Kidney (tissue), 14 donors: Measurements from ENCODE around the gene SIRPD. TPM values are rescaled to one million over a fixed set of nuclear protein-coding genes. Genes with fewer than 3 reads are reported as not detected.

Source experiments
- DNase-seq, 5 donors: peaks; one replicate each; pipeline ENCODE4 v3.0.0-alpha.2; 2013 to 2020
- FAIRE-seq: peaks from 2 replicates; lab custom pipeline; 2012; peaks lifted over from hg19 to GRCh38; lab: Jason Lieb, UNC
- H3K27ac ChIP-seq, 2 donors: one replicate each; pipeline ENCODE4 v1.7.0; 2013; ENCODE audit warnings: low read depth in 2 of 2, low read length in 2 of 2, inconsistent platforms in 1 of 2
- H3K27me3 ChIP-seq: one replicate; pipeline ENCODE4 v1.7.1; 2013; ENCODE audit warnings: low read length, inconsistent platforms; ENCODE audit not compliant: control insufficient read depth, insufficient read depth
- H3K36me3 ChIP-seq, 3 donors: one replicate each; pipeline versions ENCODE4 v1.7.0 to v1.7.1; 2013; ENCODE audit warnings: low read length in 3 of 3, control low read depth in 1 of 3, inconsistent platforms in 1 of 3; ENCODE audit not compliant: insufficient read depth in 3 of 3, control insufficient read depth in 2 of 3
- H3K4me1 ChIP-seq, 3 donors: one replicate each; pipeline versions ENCODE4 v1.7.0 to v1.7.1; 2013; ENCODE audit warnings: low read length in 3 of 3, inconsistent platforms in 1 of 3, low read depth in 1 of 3; ENCODE audit not compliant: control insufficient read depth in 2 of 3, insufficient read depth in 2 of 3
- H3K4me3 ChIP-seq, 3 donors: one replicate each; pipeline versions ENCODE4 v1.7.0 to v1.8.1; 2013; ENCODE audit warnings: low read length in 3 of 3, control low read depth in 1 of 3, inconsistent platforms in 1 of 3
- H3K9ac ChIP-seq, 3 donors: one replicate each; pipeline versions ENCODE4 v1.7.0 to v1.7.1; 2013; ENCODE audit warnings: low read length in 3 of 3, control low read depth in 1 of 3, inconsistent platforms in 1 of 3
- H3K9me3 ChIP-seq, 3 donors: one replicate each; pipeline versions ENCODE4 v1.7.0 to v1.7.1; 2013; ENCODE audit warnings: low read length in 3 of 3, control low read depth in 1 of 3, inconsistent platforms in 1 of 3; ENCODE audit not compliant: control insufficient read depth in 2 of 3, insufficient read depth in 1 of 3
- intact Hi-C: fragments of 100-400 bp; cut with DNase I; formaldehyde crosslinking; loops from one replicate; pipeline ENCODE4 v1.11.1; 2022
- polyA plus RNA-seq: library from polyadenylated mRNA; stranded (reverse); fragments of 350-450 nt; fragmentation: Illumina TruSeq; extraction: RNeasy Lipid Tissue Mini Kit (QIAGEN cat#74804); gene quantifications from one replicate; pipeline ENCODE4 v1.2.3, GENCODE V29; 2014; ENCODE audit warnings: low read depth, low replicate concordance; ENCODE audit not compliant: insufficient read depth
- total RNA-seq: library from RNA; stranded (reverse); fragmentation: NEBNext Ultra II Directional; extraction: Animal tissue kit (Norgen Biotek cat#: 25700); gene quantifications from one replicate; pipeline ENCODE4 v1.2.1, GENCODE V29; 2021
- TF ChIP-seq, protein P1 (sequence below): IDR thresholded peaks from 3 replicates; pipeline ENCODE4 v1.5.1; 2012; ENCODE audit warnings: mild to moderate bottlenecking, moderate library complexity, borderline replicate concordance; ENCODE audit not compliant: insufficient read depth; ENCODE audit errors: extremely low read depth
- donor health status: control.
- donor health status: control.
- donor health status: control.
- donor health status: control.
- donor health status: control.
- donor health status: DM: yes; HTN: yes; CAD: no.
- donor health status: Normal renal cell carcinoma (clear cell type).

Gene SIRPD
- total and polyA plus RNA-seq, 2 donors from 2014 or later = 0.35 TPM; not detected in 1

DNA sequence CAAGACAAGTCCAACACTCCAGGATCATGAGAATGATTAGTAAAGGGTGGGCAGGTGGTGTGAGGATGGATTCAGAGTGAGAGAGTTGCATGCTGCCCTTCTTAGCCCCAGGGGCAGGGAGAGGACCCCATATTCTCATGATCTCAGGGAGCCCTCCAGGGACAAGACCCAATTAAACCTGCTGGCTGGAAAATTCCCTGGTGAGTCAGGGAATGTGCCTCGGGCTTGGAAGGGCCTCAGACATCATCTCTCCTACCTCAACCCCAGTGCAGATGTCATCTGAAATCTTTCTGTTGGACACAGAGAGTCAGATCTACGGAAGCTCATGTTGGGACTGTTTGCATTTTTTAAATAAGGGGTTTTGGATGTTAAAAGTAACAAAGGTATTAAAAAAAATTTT lies 9.2 kb upstream of the SIRPD start:
- Histone ChIP-seq H3K9ac (no peak overlapping the region), H3K9me3 (no peaks in the 10 kb centered on the region), H3K27ac (no peak overlapping the region), H3K36me3 (no peaks in the 10 kb centered on the region), H3K27me3 (no peaks in the 10 kb centered on the region), H3K4me1 (no peaks in the 10 kb centered on the region), H3K4me3 (no peak overlapping the region)
- FAIRE-seq (no peak), DNase-seq (no peak)
- TF ChIP-seq, protein P1, sequence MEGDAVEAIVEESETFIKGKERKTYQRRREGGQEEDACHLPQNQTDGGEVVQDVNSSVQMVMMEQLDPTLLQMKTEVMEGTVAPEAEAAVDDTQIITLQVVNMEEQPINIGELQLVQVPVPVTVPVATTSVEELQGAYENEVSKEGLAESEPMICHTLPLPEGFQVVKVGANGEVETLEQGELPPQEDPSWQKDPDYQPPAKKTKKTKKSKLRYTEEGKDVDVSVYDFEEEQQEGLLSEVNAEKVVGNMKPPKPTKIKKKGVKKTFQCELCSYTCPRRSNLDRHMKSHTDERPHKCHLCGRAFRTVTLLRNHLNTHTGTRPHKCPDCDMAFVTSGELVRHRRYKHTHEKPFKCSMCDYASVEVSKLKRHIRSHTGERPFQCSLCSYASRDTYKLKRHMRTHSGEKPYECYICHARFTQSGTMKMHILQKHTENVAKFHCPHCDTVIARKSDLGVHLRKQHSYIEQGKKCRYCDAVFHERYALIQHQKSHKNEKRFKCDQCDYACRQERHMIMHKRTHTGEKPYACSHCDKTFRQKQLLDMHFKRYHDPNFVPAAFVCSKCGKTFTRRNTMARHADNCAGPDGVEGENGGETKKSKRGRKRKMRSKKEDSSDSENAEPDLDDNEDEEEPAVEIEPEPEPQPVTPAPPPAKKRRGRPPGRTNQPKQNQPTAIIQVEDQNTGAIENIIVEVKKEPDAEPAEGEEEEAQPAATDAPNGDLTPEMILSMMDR = no peak
- intact Hi-C loops = no loop called here

DNA sequence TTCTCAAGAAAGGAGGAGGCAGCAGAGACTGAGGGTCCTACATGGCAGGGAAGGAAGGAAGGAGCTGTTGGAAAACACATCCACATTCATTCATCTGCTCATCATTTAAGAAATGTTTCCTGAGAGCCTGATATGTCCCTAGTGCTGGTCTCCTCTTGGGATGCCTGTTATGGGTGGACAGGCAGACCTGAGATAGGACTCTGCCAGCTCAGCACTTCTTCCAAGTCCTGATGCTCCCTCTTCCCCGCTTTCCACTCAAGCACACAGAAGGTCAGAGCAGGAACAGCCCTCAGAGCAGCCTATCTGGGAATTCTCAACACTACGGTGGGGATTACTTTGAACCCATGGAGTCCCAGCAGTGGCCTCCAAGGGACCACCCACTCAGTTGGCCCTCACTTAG lies 8.0 kb upstream of the SIRPD start:
- TF ChIP-seq, protein P1 = no peak
- intact Hi-C loops = no loop called here
- Histone ChIP-seq H3K9ac (no peak overlapping the region), H3K27me3 (no peaks in the 10 kb centered on the region), H3K4me3 (no peak overlapping the region), H3K4me1 (no peaks in the 10 kb centered on the region), H3K9me3 (no peaks in the 10 kb centered on the region), H3K27ac (no peak overlapping the region), H3K36me3 (no peaks in the 10 kb centered on the region)
- DNase-seq = no peak
- no peak for FAIRE-seq

DNA sequence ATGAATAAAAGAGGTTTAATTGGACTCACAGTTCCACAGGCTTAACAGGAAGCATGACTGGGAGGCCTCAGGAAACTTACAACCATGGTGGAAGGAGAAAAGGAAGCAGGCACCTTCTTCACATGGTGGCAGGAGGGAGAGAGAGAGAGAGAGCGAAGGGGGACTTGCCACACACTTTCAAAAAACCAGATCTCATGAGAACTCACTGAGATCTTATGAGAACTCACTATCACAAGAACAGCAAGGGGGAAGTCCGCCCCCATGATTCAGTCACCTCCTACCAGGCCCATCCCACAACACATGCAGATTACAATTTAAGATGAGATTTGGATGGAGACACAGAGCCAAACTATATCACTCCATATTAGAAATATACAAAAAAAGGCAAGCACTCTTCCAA lies 6.1 kb upstream of the SIRPD start:
- FAIRE-seq (no peak), DNase-seq (no peak)
- no peaks in the 10 kb centered on the region for H3K27me3 ChIP-seq
- no peak overlapping the region for H3K4me3 ChIP-seq
- no peaks in the 10 kb centered on the region for H3K4me1 ChIP-seq
- H3K27ac ChIP-seq = no peak overlapping the region
- TF ChIP-seq, protein P1 = no peak
- intact Hi-C loops = no loop called here
- no peaks in the 10 kb centered on the region for H3K36me3 ChIP-seq
- no peaks in the 10 kb centered on the region for H3K9me3 ChIP-seq
- no peak overlapping the region for H3K9ac ChIP-seq

DNA sequence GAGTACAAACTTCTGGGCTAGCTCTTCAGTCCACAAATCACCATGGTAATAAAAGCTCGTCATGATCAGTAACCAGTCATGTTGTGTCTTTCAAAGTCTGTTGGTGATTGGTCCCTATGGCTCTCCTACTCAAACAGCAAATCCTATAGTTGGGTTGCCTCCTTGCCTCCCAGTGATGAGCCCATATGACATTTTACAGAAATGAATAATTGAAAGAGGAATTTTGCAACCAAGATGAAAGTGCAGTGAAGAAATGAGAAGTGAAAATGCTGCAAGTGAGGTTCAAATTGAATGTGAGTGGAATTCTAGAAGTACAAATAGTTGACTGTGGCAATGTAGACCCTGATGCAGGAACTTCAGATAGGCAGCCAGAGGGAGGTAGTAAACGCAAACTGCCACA lies 5.1 kb upstream of the SIRPD start:
- Histone ChIP-seq H3K4me3 (no peak overlapping the region), H3K9ac (no peak overlapping the region), H3K4me1 (no peaks in the 10 kb centered on the region), H3K36me3 (no peaks in the 10 kb centered on the region), H3K27me3 (no peaks in the 10 kb centered on the region), H3K27ac (no peak overlapping the region), H3K9me3 (no peaks in the 10 kb centered on the region)
- intact Hi-C loops = no loop called here
- no peak for DNase-seq
- no peak for FAIRE-seq
- TF ChIP-seq, protein P1 = no peak
